Fibroblast of skin of right quadriceps (primary cell): Measurements from ENCODE around the gene C1QTNF1.
A peak's percentile ranks its signal among the peaks of the same experiment; 100 is the strongest.

Source experiments
- DNase-seq: peaks from one replicate; pipeline ENCODE4 v3.0.0-alpha.2; 2013

The C1QTNF1 gene

DNA sequence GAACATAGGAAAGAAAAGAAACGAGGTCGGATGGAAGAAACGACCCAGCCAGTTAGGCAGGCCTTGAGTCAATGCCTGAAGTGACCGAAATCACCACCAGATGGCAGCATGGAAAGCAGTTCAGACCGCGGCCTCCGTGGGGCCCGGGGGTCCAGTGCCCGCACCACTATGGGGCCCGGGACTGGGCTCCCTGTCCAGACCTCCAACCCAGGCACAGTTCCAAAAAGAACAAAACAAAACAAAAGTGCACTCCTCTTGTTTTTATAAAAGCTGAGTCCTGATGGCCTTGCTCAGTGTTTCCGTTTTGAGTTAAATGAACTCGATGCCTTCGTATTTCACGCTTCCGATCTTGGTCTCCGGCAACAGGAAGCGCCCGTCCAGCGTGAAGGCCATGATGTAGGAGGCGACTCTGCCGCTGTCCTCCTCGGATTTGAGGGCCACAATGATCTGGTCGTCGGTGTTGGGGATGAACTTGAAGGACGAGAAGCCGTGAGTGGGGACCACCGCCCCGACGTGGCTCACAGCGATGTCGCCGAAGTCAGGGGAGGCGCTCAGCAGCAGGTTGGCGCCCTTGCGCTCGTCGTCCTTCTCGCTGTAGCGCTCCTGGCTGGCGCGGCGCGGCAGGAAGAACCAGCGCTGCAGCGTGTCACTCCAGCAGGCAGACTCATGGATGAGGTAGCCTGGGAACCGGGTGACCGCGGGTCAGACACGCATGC is 30.6 kb upstream of the C1QTNF1 start:
- peak; percentile 19 for DNase-seq

DNA sequence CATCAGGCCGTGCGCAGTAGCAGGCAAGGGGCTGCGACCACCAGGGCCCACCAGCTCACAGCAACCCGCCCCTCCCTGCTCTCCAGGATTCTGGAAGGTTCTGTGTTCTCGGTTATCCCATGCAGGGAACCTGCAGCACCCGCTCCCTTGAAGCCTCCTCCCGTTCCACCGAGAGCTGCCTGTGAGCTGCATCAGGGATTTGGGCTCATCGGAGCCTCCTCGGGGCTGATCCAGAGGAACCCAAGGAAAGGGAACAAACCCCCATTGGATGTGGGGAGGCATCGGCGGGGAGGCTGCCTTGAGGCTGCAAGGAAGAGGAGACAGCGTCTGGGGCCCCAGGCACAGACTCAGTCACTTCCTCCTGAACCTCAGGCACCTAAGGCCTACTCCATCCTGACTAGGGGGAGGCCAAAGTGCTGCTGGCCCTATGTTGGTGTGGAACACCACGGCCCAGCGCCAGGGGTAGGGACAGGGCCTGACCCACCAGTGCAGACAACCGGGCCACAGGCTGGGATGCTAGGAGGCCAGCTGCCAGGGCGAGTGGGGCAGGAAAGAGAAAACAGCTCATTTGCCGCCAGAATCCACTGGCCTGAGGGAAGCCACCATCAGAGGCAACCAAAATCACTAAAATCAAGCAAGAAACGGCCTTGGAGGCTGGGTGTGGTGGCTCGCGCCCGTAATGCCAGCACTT is 29.8 kb upstream of the C1QTNF1 start:
- DNase-seq = no peak

DNA sequence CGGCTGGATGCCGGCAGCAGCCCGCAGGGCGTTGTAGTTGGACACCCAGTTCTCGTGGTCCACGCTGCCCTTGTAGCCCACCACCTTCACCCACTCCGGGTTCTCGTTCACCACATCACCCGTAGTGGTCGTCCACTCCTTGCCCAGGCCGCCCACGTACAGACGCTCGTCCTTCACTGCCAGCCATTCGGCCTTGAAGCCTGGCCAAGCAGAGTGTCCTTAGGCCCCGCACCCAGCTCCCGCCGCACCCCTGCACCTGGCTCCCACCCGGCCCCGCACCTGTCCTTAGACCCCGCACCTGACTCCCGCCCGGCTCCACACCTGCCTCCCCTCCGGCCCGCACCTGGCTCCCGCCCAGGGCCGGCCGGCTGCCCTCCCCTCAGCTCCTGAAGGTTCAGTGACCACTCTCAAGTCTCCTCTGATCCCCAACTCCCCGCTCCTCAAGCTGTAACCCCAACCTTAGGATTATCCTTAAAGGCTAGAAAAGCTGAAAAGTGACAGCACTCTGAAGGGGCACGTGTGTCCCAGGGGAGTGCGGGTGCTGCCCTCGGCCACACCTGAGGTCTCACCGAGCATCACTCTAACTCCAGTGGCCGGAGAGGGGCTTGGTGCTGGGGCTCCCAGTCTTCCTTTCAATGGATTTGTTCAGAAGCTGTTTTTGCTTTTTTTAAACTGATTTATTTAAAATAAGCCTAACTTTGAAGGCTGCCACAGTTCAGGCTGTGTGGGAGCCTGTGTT is 28.8 kb upstream of the C1QTNF1 start:
- no peak for DNase-seq

DNA sequence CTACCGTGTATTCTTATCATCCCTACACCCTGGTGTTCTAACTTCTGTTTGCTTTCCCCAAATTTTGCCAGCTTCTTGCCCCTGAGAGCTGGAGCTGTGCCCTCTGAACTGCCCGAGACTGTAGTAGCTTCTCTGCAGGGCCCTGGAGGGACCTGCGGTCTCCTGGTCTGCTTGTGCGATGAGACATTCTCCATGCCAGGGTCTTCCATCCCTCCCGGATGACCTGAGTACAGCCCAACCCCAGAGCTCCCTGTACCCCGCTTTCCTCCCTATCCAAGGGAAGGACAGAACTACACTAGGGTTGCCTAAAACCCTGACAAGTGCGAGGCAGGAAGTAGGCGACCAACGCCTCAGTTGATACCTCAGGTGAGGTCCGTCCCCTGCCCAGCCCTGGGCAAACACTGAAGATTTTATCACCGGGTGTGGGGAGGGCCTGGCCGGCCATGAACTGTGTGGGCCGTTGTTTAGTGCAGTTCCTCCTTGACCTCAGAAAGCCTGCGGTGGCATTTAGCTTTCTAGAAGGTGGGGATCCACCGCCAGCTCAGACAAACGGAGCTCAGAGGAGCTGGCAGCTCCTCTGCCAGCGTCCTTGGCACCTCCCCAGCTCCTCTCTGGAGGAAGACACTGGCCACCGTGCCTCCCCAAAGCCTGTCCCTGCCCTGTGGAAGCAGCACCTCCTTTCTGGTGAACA is 28.1 kb upstream of the C1QTNF1 start:
- no peak for DNase-seq

DNA sequence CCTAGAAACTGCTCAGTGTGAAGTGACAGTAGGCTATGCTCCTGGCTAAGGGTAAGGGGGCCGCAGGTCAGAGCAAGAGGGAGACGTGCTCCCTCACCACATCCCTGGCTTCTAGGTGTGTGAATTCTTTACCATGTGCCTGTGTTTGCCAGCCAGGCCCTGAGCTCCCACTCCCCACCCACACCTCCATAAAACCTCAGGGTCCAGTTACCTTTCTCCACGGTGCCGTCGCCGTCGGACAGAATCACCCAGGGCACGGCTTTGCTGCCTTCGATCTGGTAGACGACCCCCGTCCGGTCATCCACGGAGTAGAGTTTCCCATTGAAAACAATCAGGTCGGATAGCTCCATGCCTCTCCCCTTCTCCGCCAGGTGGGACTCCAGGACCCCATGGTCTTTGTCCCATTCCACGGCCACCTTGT is 27.2 kb upstream of the C1QTNF1 start:
- DNase-seq = no peak

DNA sequence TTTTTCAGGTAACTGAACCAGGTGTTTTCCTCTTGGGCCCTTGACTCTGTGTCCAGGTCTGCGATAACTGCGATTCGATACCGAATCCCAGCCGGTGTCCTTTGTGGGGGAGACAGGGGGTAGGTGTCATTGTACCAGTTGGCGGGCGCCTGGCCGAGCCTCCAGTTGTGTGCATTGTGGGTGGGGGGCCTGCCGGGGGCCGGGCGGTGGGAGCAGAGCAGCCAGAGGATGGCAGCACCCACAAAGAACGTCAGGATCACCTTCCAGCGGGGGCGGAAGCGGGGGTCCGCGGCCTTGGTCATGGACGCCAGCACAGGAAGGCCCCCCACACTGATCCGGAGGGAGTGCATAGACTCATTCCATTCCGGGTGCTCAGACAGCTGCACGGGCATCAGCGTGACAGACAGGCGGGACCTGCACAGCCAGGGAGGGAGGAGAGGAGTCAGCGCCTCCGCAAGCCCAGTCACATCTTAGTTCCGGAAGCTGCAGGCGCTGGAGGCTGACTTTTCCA is 26.7 kb upstream of the C1QTNF1 start:
- DNase-seq = no peak

DNA sequence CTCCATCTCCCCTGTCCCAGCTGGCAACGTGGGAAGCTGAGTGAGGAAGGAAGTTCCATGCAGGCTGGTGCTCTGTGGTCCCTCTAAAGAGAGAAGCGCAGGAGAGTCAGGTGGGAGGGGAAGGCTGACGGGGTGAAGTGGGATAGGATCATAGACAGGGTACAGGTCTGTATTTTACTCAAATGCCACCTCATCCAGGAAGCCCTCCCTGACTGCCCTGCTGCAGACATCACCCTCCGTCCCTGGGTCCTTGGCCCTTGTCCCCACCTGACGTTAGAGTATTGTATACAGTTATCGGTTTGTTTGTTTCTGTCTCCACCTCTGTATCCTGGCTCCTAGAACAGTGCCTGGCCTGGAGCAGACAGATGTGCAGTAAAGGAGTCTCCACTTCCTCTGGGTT is 26.1 kb upstream of the C1QTNF1 start:
- DNase-seq = no peak

DNA sequence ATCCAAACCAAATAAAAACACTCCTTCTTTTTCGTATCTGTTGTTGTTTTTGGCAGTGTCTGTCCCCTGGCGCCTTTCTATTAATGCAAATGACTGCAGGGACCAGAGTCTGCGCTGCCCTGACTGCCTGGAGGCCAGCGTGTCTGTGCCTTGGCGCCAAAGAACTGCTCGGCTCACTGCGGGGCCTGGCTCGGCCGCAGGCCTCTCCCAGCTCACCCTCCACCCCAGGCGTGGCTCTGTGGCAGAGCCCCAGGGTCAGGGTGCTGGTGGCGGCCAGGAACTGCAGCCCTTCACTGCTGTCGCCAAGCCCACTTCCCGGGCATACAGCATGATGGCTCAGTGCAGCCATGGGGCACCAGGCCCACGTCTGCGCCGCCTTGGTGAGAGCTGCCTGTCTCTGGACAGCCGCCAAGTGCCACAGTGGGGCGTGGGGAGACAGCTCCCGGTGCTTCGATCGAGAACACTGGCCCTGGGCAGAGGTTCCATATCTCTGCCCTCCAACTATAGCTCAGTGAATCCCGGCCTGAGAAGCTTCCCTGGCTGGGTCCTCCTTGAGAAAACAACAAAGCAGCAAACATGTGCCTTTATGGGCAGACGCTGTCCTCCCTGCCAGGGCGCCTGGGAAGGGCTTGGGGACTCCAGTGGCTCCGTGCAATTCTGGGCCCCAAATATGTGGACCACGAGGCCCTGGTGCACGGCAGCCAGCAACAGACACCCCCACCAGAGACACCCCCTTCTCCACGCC is 25.5 kb upstream of the C1QTNF1 start:
- no peak for DNase-seq

DNA sequence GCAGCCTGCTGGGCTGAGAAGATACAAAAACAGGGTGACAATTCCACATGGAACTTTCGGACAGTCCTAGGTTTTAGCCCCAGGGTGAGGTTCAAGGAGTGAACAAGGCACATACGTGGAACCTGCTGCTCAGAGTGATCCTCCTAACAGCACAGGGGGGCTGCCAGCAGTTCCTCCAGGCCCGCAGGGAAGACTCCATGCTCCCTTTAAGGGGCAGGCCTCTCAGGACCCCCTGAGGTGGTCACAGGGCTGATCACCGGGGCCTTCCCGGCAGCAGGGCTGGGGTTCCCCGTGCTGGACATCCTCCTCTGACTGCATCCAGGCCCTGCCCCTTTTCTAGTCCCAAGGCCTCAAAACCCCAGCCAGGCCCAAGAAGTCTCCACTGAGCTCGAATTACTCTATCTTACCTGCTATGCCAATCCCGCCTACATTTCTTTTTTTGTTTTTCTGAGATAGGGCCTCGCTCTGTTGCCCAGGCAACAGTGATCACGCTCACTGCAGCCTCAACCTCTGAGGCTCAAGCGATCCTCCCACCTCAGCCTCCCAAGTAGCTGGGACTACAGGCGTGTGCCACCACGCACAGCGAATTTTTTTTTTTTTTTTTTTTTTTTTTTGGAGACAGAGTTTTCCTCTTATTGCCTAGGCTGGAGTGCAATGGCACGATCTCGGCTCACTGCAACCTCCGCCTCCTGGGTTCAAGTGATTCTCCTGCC is 24.8 kb upstream of the C1QTNF1 start:
- no peak for DNase-seq

DNA sequence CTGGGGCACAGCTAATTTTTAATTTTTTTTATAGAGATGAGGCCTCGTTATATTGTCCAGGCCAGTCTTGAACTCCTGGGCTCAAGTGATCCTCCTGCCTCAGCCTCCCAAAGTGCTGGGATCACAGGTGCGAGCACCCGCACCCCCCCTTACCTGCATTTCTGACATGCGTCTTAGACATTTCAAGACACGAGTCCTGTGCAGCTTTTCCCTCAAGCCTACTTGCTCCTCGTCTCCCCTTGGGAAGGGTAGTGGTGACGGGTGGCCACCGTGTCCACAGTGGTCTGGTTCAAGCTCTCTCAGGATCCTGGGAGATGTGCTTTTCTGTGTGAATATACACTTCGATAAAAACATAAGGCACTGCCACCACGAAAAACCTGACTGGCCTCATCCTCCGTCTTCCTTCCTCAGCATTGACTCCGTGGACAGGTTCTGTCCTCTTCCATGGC is 24.0 kb upstream of the C1QTNF1 start:
- no peak for DNase-seq

DNA sequence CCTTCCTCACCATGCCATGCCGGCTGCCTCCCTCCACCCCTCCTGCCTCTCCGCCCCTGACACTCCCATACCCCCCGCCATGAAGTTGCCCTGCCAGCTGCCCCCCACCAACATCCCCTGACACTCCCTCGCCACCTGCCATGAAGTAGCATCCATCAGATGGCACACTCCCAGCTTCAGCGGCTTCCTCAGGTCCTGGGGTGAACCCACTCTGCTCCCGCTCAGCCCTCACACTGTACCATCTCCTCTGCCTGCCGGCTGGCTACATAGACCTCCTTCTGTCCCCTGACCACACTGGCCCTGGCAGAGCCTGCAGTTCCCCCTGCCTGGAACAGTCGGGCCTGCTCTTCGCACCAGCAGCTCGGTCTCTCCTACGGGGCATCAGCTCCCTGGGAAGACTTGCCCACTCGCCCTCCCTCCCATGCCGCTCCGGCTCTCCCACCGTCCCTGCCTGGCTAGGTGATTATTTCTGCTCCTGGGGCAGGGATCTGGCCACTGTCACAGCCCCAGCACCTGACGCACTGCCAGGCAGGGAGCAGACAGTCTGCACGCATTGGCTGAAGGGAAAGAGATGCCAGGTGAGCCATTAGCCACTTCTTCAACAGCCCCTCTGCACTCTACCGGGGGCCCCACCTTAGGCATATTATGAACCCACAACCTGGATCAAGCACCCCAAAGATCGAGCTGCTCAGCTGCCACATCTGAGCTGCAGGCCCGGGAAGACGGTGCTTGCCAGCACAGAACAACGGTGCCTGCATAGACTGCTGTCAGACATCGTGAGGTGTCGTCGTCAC is 23.4 kb upstream of the C1QTNF1 start:
- DNase-seq = no peak

DNA sequence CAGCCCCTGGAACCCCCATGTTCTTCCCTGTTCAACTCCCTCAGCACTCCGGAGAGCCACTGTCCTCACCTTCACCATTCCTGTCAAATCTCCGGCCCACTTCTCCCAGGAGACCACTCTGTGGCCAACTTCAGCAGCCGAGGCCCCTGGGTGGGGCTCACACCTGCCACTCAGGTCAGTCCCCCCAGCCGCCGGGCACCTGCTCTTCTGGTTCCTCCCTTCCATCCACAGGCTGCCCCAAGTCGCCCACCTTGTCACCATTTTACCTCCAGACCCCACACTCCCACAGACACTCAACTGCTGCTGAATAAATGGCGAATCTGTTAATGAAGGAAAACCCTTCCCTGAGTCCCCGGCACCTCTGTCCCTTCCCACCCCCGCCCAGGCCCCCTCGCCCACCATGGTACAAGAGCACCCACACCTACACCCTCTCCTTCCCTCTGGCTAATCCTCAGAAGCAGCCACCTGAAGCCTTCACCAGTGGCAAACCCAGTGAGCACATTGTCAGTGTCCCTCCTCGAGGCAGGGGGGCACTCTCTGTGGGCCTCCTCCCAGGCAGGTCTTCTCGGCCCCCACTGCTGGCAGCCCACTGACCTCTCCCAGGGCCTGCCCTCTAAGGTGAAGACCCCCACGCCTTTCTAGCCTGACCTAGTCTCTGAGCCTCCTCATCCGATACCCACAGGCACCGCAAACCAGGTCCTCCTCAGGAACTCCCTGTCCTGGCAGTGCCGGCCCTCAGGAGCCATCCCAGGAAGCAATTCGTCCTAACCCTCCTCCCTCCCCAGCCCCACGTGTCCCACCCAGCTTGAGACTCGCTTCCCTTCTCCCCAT is 22.6 kb upstream of the C1QTNF1 start:
- DNase-seq = no peak

DNA sequence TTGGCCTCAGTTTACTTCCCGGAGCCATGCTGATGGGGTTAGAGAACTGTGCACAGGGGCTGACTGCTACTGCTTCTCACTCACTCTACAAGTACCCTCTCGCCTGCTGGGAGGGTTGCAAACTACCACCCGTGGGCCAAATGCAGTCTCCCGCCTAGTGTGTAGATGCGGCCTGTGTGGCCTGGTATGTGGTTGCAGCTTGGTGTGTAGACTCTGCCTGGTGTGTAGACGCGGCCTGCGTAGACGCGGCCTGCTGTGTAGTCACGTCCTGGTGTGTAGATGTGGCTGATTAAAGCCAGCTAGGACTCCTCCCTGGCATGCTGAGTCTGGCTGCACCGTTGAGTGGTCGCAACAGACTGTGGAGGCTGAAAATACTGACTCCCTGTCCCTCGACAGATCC is 21.7 kb upstream of the C1QTNF1 start:
- no peak for DNase-seq

DNA sequence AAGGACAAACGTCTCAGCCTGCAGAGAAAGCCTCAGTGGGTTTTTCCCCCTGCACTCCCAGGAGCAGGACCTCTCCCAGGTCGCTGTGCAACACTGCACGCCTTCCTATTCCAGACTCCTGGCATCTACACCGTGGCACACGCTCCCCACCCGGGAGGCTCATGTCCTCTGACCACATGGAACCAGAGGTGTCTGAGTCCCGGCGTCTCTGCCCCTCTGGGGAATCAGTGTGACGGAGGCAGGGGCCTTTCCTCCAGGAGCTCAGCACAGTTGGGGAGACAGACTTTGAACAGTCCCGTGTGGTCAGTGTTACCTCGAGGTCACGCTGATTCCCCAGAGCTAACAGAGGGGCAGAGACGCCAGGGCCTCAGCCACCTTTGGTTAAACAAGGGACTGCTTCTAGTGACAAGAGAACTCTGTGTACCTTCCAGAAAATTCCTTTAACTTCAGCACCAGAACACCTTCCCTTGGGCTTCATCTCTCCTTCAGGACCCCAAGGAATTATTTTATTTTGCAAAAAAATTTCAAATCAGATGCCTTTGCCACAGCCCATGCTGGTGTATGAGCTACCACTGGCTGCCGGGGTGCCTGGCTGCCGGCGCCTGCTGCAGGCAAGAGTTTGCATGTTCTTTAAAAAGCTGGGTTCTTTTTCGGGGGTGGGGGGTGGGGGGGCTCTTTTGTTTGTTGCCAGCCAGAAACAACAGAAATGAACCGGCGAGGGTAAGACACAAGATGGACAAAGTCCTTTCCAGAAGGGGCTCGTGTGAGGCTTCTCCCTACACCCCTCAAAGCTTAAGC is 21.0 kb upstream of the C1QTNF1 start:
- DNase-seq = no peak

DNA sequence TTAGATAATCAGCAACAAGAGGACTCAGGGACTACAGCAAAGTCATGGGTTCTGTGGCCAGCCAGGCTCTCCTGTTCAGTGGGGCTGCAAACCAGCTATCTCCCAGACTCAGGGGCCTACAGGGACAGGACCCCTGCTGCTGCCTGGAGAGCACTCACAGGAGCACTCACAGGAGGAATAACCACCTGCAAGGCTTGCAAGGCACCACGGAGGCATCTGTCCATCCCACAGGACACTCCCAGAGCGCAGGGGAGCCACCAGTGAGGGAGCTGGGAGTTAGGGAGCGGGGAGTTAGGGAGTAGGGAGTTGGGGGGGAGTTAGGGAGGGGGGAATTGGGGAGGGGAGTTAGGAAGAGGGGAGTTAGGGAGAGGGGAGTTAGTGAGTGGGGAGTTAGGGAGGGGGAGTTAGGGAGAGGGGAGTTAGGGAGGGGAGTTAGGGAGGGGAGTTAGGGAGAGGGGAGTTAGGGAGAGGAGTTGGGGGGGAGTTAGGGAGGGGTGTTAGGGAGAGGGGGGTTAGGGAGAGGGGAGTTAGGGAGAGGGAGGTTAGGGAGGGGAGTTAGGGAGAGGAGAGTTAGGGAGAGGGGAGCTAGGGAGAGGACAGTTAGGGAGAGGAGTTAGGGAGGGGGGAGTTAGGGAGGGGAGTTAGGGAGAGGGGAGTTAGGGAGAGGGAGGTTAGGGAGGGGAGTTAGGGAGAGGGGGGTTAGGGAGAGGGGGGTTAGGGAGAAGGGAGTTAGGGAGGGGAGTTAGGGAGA is 20.1 kb upstream of the C1QTNF1 start:
- no peak for DNase-seq

DNA sequence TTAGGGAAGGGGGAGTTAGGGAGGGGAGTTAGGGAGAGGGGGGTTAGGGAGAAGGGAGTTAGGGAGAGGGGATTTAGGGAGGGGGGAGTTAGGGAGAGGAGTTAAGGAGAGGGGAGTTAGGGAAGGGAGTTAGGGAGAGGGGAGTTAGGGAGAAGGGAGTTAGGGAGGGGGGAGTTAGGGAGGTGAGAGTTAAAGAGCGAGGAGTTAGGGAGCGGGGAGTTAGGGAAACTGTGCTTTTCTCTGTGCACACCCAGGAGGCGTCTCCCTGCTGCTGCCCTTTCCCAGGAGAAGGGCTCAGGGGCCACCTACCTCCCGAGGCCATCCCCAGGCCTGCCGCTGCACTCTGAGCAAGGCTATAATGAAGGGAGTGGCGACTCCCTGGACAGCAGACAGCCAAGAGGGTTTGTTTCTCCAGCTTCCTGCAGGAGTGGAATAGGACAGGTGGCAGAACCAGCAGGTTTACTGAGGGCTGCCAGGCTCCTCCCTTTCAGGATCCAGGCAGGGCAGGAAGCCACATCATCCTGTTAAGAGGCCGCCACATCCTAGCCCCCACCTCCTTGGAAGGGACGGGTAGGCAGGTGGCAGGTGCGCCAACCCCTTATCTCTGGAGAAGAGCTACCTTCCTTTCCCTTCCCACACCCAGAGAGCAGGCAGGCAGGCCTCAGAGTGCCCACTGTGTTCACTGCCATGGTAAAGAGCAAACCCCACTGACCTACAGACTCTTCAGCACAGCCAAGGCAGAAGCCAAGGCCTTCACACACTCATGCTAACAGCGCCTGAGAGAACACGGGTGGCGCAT is 18.7 kb upstream of the C1QTNF1 start:
- DNase-seq = no peak

DNA sequence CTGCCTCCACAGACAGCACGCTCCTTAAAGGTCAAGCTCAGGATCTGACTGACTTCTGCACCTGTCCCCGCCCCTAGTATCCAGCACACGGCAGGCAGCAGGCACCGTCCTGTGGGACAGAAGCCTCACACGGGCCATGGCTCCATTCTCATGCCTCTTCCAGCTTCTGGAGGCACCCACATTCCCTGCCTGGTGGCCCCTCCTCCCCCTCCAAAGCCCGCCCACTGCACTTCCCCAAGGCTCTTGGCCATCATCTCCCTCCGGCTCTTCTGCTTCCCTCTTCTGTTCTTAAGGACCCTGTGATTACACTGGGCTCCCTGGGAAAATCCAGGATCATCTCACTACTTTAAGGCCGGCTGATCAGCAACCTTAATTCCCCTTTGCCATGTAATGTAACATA is 17.9 kb upstream of the C1QTNF1 start:
- DNase-seq = no peak
